Frontal cortex (tissue), 4 donors: ENCODE measurements around the gene CXCR3. TPM values are rescaled to one million over a fixed set of nuclear protein-coding genes. Genes with fewer than 3 reads are reported as not detected.

Experiments used
- DNase-seq, 2 donors: peaks; one replicate each; pipeline ENCODE4 v3.0.0; 2012; ENCODE audit warnings: low spot score in 2 of 2
- FAIRE-seq: peaks from 2 replicates; lab custom pipeline; 2012; peaks lifted over from hg19 to GRCh38; lab: Jason Lieb, UNC
- total RNA-seq: library from RNA; depleted of rRNA; stranded (reverse); fragments of >200 nt; gene quantifications from one replicate; pipeline ENCODE4 v1.2.3, GENCODE V29; 2014
- donor health status: control.
- donor health status: control.
- donor health status: control.

CXCR3 gene
- total RNA-seq, 1 donor from 2014 or later, result not detected

- DNase-seq (no peak), FAIRE-seq (no peak)
Measured at GRCh38 chrX:71638409-71638808, 20.1 kb upstream of the CXCR3 start.

- DNase-seq (no peak), FAIRE-seq (no peak)
Measured at GRCh38 chrX:71637848-71638247, 19.5 kb upstream of the CXCR3 start.

- FAIRE-seq (no peak), DNase-seq (no peak)
Measured at GRCh38 chrX:71637253-71637618, 18.9 kb upstream of the CXCR3 start.

GRCh38 chrX:71636438-71637252 lies 18.3 kb upstream of the CXCR3 start:
- DNase-seq (no peak), FAIRE-seq (no peak)

GRCh38 chrX:71634366-71634765 lies 16.1 kb upstream of the CXCR3 start:
- DNase-seq (no peak), FAIRE-seq (no peak)

GRCh38 chrX:71632923-71633657 lies 14.8 kb upstream of the CXCR3 start:
- DNase-seq (no peak), FAIRE-seq (no peak)

GRCh38 chrX:71629467-71629866 lies 11.2 kb upstream of the CXCR3 start:
- DNase-seq, result no peak
- no peak for FAIRE-seq

GRCh38 chrX:71627588-71628404 lies 9.5 kb upstream of the CXCR3 start:
- no peak for DNase-seq

GRCh38 chrX:71626576-71626975 lies 8.3 kb upstream of the CXCR3 start:
- DNase-seq (no peak), FAIRE-seq (no peak)

More at GRCh38 chrX:71627588-71628404, 9.5 kb upstream of the CXCR3 start:
- no peak for FAIRE-seq

- DNase-seq, result no peak
- no peak for FAIRE-seq
Measured at GRCh38 chrX:71625471-71625870, 7.2 kb upstream of the CXCR3 start.

GRCh38 chrX:71623714-71624113 lies 5.4 kb upstream of the CXCR3 start:
- FAIRE-seq, result no peak

GRCh38 chrX:71622576-71623450 lies 4.5 kb upstream of the CXCR3 start:
- DNase-seq (peak in 1 of 2 donors; percentile 62), FAIRE-seq (no peak)

More at GRCh38 chrX:71623714-71624113, 5.4 kb upstream of the CXCR3 start:
- DNase-seq, result no peak

GRCh38 chrX:71622032-71622575 lies 3.8 kb upstream of the CXCR3 start:
- no peak for FAIRE-seq
- no peak for DNase-seq

- DNase-seq (no peak), FAIRE-seq (no peak)
Measured at GRCh38 chrX:71621603-71622002, 3.3 kb upstream of the CXCR3 start.

GRCh38 chrX:71619986-71620385 lies 1.7 kb upstream of the CXCR3 start:
- DNase-seq (no peak), FAIRE-seq (no peak)

- FAIRE-seq, result no peak
- no peak for DNase-seq
Measured at GRCh38 chrX:71619193-71619592, 882 bp upstream of the CXCR3 start.

GRCh38 chrX:71618787-71619186 lies 476 bp upstream of the CXCR3 start:
- FAIRE-seq, result no peak

GRCh38 chrX:71617742-71618141 lies 569 bp downstream of the CXCR3 start:
- DNase-seq (no peak), FAIRE-seq (no peak)

More at GRCh38 chrX:71618787-71619186, 476 bp upstream of the CXCR3 start:
- DNase-seq, result no peak
